Liver (tissue), 2 donors: ENCODE results near the gene RAD51B.

Experiments used
- CTCF ChIP-seq: fragments of 150-350 bp; IDR thresholded peaks from 2 replicates; pipeline ENCODE4 v1.5.1; 2017; ENCODE audit warnings: improper control_type of control experiment, low read depth, low read length; ENCODE audit not compliant: missing input control
- MAX ChIP-seq: IDR thresholded peaks from 2 replicates; pipeline ENCODE4 v1.6.1; 2016; ENCODE audit warnings: antibody characterized with exemption
- donor health status: healthy.

GRCh38 chr14:68630611-68631393 is 811.2 kb downstream of the RAD51B start:
- TF ChIP-seq MAX: peak; percentile 25
- no peak for TF ChIP-seq CTCF
